DMS 273 (cell line): ENCODE data around the gene INPP5J.
A peak's percentile ranks its signal among the peaks of the same experiment; 100 is the strongest.
"Not testable (repeated sequence)": the region's sequence is repeated elsewhere in the genome, so short reads cannot be mapped to it uniquely, and the experiment has no call there.

Experiments used
- DNase-seq: peaks from one replicate; lab custom pipeline; 2025; ENCODE audit not compliant: unreplicated experiment; lab: John Stamatoyannopoulos, UW

The INPP5J gene, protein sequence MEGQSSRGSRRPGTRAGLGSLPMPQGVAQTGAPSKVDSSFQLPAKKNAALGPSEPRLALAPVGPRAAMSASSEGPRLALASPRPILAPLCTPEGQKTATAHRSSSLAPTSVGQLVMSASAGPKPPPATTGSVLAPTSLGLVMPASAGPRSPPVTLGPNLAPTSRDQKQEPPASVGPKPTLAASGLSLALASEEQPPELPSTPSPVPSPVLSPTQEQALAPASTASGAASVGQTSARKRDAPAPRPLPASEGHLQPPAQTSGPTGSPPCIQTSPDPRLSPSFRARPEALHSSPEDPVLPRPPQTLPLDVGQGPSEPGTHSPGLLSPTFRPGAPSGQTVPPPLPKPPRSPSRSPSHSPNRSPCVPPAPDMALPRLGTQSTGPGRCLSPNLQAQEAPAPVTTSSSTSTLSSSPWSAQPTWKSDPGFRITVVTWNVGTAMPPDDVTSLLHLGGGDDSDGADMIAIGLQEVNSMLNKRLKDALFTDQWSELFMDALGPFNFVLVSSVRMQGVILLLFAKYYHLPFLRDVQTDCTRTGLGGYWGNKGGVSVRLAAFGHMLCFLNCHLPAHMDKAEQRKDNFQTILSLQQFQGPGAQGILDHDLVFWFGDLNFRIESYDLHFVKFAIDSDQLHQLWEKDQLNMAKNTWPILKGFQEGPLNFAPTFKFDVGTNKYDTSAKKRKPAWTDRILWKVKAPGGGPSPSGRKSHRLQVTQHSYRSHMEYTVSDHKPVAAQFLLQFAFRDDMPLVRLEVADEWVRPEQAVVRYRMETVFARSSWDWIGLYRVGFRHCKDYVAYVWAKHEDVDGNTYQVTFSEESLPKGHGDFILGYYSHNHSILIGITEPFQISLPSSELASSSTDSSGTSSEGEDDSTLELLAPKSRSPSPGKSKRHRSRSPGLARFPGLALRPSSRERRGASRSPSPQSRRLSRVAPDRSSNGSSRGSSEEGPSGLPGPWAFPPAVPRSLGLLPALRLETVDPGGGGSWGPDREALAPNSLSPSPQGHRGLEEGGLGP

DNA sequence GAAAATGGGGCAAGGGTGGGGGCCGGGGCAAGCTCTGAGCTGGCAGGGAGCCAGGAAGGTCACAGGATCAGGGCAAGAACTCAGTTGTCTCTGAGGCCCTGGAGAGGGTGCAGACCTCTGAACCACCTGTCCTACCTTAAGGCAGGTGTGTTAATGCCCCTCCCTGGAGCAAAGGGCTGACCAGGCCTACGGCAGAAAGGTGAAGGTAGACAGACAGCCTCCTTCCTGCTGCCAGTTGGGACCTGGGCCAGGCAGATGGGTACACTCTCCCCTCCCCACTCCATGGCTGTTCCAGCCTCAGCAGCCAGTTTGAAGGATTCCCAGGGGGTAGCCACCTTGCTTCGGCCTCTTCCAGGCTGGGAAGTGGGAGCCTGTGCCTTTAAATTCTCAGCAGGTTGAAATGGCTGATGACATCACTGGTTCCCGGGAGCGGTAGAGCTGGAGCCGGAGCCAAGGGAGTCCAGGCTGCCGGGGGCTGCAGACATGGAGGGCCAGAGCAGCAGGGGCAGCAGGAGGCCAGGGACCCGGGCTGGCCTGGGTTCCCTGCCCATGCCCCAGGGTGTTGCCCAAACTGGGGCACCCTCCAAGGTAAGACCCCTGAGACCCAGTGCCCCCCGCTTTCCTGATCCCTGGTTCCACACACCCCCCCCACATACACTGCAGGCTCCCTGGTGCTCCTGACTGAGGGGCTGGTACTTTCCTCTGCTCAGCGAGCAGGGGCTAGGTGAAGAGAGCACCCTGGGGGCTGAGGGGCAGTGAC, at the start of gene INPP5J:
TSS of gene INPP5J (plus strand) at position 435 of the 760 bp plus-strand sequence. CDS start at position 484, 49 bp downstream.
- DNase-seq = peak; percentile 82

DNA sequence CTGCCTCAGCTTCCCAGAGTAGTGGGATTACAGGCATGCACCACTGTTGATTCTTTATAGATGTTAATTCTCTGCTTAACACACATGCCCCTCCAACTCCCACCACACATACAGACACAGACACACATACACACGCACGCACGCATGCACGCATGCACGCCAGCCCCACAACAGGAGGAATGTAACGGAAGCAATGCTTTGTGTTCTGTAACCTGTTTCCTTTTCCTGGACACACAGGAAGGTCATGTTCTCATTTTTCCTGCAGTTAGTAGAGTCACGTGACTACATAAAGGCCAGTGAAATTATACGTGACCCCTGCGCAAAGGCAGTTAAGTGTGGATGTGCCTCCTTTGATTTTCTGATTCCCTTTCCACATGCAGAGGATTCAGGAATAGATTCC, 49.6 kb upstream of the INPP5J start:
- not testable (repeated sequence) for DNase-seq

DNA sequence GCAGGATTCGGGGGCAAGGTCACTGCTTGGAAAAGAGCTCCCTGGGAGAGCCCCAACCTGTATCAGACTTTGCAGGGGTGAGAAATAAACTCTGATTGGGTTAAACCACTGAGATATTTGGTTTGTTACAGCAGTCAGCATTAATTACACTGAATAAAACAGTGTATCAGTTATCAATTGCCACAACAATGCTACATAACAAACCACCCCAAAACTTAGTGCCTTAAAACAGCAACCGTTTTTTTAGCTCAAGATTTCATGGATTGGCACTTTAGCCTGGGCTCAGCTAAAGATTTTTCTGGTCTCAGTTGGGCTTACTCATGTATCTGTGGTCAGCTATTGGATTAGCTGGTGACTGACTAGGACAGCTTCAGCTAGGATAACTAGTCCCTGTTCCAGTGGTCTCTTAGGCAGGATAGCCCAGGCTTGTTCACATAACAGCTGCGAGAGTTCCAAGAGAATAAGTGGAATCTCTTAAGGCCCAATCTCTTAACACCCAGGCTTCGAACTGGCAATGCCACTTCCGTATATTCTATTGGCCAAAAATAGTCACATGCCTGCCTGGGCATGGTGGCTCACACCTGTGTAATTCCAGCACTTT, 49.1 kb upstream of the INPP5J start:
- not testable (repeated sequence) for DNase-seq

DNA sequence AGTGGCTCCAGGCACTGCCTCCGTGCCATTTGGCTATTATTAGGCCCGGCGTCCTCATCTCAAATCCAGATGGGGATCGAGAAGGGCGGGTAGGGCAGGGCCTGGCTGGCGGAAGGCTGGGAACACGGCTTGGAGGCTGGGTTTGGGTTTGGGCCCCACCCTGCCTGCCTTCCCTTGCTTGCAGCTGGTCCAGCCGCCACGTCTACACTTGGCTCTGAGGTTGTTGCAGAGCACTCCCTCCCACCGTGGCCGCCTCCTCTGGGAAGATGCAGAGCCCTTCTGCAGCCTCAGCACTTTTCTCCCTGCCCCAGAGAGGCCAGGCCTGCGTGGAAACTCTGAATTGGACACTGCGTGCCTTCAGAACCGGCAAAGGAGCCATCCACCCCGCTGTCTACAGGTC, 46.8 kb upstream of the INPP5J start:
- peak; percentile 67 for DNase-seq

DNA sequence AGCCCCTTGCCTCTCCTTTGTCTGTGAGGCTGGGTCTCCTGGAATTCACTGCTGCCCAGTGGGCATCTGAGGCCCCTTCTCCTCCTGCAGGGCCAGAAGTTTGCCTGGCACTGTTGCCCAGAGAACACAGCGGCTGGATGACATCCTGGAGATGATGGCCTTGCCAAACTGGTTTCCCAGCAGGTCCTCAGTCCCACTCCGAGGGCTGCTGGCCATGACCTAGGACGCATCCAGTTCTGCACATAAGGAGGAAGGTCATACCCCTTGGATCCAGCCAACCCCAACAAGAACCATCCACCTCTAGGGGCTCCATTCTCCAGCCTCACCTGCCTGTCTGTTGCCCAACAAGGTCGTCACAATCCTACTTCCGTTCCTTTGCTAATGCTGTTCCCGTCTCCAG, 45.1 kb upstream of the INPP5J start:
- no peak for DNase-seq

DNA sequence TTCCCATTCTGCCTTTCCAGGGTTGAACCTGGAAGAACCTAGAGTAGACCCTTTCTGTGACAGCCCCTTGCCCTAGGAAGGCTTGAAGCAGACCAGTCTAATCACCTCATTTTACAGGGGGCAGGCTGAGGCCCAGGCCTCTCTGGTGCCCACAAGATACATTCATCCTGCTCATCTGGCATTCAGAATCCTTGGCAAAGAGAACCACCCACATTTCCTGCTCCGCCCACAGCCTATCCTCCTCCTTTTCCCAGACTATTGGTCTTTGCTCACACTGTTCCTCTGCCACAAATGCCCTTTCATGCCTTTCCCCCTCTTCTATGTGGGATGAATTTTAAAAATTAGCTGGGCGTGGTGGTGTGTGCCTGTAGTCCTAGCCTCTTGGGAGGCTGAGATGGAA, 44.4 kb upstream of the INPP5J start:
- not testable (repeated sequence) for DNase-seq

DNA sequence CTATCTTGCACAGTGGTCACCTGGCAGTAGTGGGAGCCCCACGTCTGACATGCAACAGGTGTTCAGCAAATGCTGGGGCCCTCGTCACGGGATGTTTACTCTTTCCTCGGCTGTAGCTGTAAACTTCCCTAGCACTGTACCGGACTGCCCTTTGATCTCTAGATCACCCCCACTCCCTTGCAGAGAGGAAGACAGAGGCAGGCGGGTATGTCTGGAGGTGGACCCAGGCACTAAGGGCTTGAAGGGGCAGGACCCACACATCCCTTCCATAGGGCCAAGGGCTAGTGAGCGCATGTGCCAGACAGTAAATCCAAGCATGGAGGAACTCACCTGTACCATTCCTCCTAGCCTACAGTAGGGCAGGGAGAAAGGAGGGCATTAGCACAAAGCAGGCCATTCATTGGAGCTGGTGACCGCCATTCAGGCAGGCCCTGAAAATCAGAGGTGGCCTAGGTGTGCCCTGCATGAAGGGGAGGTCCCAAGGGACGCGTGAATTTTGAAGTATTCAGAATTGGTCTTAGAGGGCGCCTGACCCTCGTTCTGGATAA, 43.6 kb upstream of the INPP5J start:
- no peak for DNase-seq

DNA sequence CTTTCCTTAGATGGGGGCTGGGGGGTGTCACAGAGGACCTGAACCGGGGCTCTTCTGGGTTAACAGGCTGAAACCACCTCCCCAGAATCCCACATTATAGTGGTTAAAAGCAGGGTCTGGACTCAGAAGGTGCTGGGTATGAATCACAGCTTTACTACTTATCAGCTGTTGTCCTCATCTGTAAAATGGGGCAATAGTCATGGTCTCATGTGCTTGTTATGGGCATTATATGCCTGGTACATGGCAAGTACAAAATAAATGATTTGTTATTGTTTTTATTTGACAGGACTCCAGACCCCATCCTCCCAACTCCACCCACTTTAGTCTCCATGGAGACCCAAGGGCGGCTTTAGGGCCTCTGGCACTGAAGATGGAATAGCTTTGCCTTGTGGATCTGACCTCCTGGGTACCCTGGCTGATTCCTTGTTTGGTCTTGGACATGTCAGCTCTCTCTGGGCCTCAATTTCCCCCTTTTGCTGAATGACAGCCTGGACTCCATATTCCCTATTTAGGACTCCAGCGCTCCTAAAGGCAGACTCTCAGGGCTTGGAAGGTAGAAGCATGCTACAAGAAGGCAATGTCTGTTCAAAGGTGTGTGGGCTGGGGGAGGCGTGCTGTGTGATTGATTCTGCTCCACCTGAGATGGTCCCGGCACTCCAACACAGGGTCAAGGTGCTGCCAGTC, 42.5 kb upstream of the INPP5J start:
- peak; percentile 34 for DNase-seq

DNA sequence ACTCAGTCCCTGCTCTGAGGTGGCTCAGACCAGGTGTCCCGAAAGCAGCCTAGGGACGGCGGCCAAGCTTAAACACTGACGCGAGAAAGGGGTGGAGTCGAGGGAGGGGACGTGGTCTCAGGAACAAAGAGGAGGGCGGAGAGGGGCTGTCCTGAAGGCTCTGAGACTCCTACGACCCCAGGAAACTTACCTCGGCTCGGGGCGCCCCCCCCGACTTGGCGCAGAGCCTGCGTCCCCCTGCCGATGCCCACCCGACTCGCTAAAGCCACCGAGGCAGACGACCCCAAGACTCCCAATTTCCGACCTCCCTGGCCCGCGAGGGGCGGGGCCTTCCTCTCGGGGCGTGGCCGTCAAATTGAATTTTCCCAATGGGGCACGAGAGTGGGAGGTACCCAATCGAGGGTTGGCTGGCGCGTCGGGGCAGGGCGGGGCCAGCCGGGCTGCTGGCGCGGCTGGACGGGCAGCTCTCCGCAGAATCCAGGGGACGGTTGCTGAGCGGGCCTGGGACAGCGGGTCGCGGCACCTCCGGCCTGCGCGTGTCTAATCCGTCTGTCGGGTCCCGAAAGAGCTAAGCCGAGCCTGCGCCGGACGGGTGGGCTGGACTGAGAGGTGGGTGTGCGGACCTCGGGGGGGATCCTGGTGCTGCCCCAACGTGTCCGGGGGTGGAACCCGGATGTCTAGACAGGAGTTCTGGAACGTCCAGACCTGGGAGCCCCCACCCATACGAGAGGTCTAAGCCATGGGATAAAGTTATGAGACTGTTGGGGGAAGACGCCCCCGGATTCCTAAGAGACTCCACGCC, 41.7 kb upstream of the INPP5J start, which contains the start of gene SMTN:
TSS of gene SMTN (plus strand) at position 471 of the 802 bp plus-strand sequence. CDS start 1,941 bp downstream, outside the sequence.
- DNase-seq = peak; percentile 92

DNA sequence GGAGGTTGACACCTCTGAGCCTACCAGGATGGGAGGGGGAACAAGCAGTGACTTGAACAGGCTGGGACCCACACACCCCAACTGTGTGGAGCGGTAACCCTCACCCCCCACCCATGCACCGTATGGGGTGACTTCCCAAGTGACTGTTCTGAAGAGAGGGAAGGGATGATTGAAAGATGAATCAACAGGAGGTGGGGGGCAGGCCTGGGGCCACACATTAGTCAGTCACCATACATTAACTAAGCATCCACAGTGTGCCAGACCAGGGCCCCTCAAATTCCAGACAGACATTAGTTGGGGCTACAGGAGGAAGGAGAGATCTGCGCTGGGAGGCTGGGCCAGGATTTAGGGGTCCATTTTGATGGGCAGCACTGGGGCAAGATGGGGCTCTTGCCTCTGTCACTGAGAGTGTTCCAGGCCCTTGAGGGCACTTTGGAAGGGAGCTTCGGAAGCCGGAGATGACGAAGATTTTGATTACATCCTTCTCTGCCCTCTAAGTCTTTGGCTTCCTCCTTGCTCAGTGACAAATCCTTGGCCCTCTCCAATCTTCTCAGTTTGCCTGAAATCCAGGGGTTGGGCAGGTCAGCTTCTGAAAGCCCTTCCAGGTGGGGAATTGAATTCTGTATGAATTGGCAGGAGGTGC, 40.7 kb upstream of the INPP5J start:
- DNase-seq = no peak

DNA sequence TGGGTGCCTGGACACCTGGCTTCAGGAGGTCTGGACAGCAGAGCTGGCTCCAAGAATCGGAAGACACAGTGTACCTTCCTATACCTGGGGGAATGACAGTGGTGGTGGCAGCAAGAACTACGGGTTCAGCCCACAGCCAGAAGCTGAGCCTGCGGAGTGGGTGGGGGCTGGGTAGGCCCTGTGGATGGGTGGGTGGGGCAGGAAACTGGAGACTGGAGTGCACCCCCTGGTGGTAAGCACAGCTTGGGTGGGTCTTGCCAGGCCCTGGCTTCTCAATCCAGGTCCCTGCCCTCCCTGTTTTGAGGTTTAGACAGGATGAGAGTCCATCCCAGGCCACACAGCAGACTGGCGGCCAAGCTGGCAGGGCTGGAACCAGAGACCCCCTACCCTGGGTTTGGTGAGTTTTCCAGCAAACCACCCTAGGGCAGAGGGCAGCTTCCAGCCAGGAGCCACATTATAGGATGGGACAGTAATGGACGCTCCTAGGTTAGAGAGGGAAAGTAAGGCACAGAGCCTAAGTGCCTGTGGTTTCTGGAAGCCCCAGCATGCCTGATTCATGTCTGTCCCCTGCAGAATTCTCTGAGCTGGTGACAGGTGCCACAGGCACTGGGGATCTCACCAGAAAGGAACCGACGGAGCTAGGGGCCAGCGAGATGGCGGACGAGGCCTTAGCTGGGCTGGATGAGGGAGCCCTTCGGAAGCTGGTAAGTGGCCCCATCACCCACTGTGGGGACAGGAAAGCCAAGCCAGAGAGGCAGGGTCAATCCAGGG, 40.0 kb upstream of the INPP5J start:
- peak; percentile 53 for DNase-seq

DNA sequence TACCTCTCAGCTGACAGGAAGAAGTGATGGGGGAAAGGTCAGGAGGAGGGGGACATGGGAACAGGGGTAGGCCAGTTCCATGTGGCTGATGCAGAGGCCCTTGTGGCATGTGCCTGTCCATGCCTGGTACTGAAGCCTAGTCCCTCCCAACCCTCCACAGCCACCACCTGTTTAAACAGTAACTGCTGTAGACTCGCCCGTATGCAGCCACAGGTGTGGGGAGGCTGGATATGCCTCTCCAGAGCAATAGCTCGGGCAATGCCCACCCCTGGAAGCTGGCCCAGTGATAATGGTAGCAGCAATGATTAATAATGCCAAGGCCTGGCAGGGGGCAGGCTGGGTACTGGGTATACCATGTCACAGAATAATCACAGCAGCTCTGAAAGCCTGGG, 39.4 kb upstream of the INPP5J start:
- DNase-seq = no peak

DNA sequence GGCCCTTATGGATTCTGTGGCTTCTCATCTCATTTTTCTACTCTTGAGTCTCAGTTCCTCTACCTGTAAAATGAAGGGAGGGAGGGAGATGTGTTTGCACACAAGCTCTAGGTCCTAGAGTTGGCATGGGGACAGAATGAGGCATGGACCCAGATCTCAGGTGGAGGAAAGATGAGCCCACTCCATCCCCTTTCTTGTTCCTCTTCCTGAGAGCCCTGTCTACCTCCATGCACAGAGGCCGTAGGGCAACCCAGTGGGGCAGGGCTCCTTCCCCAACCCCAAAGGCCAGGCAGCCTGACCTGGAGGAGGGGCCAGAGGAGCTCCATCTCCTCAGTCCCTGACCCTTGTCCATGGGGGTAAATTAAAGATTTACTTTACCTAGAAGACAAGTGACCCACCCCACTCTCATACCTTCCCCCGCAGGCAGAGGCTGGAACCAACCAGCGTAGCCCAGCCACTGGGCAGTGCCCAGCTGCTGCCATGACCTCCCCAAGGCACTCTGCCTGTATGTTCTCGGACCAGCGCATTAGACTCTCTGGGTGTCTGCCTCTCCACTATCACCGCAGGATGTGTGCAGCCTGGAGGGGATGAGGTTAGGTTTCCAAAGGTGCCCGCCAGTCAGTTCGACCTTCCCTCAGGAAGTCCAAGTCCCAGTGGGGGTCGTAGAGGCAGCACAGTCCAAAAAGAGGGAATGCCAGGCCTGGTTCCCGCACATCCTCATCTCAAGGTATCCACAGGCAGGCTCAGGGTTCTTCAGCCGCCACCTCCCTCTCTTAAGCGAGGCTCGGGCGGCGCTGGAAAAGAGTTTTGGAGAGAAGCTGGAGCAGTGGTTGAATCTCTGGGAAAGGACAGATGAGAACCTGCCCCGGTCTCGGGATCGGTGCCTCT, 38.6 kb upstream of the INPP5J start:
- DNase-seq = no peak

DNA sequence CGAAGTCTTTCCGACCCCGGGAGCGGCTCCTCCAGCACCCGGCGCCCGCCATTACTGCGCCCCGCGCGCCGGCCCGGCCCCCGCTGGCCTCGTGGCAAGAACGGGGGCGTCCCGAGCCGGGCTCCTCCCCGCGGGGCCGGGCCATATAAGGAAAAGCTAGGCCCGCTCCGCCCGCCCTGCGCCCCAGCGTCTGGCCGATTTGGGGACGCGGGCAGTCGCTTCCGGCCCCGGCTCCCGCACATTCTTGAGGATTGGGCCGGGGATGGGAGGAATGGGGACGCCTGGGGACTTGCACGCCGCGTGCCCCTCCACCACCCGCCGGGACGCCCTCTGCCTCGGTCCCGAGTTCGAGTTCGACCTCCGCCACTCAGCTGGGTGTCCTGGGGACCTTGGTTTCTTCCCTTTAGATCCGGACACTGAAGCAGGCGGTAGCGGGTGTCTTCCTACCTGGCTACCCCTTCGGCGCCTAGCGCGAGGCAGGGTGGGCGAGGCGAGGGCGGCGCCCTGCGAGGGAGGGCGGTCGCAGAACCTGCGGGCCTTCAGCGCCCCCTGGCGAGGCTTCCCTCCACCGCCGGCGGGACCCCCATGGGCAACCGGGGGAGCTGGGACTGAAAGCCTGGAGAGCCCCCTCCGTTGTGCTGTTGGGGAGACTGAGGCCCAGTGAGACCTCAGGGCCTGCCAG, 37.8 kb upstream of the INPP5J start:
- DNase-seq = no peak

DNA sequence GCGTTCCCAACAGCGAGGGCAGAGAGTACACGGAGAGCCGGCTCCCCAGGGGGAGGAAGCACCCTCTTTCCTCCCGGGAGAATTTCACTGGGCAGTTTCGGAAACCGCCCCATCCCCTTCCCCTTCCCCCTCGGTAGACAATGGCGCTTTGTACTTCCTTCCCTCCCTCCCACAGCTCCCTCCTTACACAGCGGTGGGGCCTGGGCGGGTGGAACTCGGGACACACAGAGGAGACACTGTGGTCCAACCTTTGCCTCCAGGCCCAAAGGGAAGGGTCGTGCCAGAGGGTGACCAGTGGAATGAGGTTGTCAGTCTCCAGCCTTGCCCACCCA, 37.3 kb upstream of the INPP5J start:
- DNase-seq = no peak

DNA sequence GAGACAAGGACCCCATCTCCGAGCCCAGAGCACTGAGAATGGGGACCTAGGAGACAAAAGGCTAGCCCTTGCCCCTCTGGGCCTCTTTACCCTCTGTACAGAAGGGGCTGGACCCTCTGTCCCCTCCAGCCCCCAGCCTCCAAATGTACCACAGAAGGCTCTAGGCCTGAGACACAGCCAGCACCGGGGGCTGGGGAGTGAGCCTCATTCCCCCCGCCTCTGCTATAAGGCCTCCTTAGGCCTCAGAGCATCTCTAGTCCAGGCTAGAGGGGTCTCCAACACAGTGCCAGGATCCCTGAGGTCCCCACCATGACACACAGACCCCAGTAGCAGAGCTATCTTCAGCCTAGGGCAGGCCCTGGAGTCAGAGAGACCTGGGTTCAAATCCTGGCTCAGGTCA, 36.8 kb upstream of the INPP5J start:
- DNase-seq = no peak
